ENCODE results near the gene FBN1. TPM values are rescaled to one million over a fixed set of nuclear protein-coding genes. Genes with fewer than 3 reads are reported as not detected.
A peak's percentile ranks its signal among the peaks of the same experiment; 100 is the strongest.

Gene FBN1
- total and polyA plus RNA-seq, 10 of the 15 experiments (the other 5 are each of a cell fraction or from before 2014, with no cell fraction given), result 2.2 to 15.3 (median 7.0) TPM

- no peak for TF ChIP-seq ELK1 (IDR thresholded peaks at IDR 0.05; ENCODE audit: low read depth, low read length)
- TF ChIP-seq SIN3A (IDR thresholded peaks at IDR 0.05; ENCODE audit: low read depth, low read length), result no peak
- TF ChIP-seq IKZF1 (conservative IDR thresholded peaks at IDR 0.05), result 0 out of 2 replicates have a peak, but pooled peaks have one; percentile 27
- no peak for TF ChIP-seq POLR2AphosphoS5 (IDR thresholded peaks at IDR 0.05; ENCODE audit: low read length)
- no peak for TF ChIP-seq KAT2A (conservative IDR thresholded peaks at IDR 0.05; ENCODE audit: control insufficient read depth, low read depth, low read length)
- peak; percentile 25; the same call in 1 of the 2 replicates for TF ChIP-seq FOXM1 (IDR thresholded peaks at IDR 0.05; ENCODE audit: low read depth, low read length)
- TF ChIP-seq SMARCA5 (IDR thresholded peaks at IDR 0.05), result no peak
- TF ChIP-seq, protein P1, sequence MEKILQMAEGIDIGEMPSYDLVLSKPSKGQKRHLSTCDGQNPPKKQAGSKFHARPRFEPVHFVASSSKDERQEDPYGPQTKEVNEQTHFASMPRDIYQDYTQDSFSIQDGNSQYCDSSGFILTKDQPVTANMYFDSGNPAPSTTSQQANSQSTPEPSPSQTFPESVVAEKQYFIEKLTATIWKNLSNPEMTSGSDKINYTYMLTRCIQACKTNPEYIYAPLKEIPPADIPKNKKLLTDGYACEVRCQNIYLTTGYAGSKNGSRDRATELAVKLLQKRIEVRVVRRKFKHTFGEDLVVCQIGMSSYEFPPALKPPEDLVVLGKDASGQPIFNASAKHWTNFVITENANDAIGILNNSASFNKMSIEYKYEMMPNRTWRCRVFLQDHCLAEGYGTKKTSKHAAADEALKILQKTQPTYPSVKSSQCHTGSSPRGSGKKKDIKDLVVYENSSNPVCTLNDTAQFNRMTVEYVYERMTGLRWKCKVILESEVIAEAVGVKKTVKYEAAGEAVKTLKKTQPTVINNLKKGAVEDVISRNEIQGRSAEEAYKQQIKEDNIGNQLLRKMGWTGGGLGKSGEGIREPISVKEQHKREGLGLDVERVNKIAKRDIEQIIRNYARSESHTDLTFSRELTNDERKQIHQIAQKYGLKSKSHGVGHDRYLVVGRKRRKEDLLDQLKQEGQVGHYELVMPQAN (conservative IDR thresholded peaks at IDR 0.05), result no peak
- no peak for TF ChIP-seq NFYA (IDR thresholded peaks at IDR 0.05; ENCODE audit: borderline replicate concordance, low read depth, low read length)
- TF ChIP-seq NBN (IDR thresholded peaks at IDR 0.05), result no peak
- no peak for TF ChIP-seq SMAD5 (IDR thresholded peaks at IDR 0.05; ENCODE audit: low read depth)
- TF ChIP-seq MTA2 (IDR thresholded peaks at IDR 0.05; ENCODE audit: low read depth), result peak; percentile 40; the same call in 1 of the 2 replicates
- no peak for TF ChIP-seq HDGF (IDR thresholded peaks at IDR 0.05)
- no peak for TF ChIP-seq RFX5 (IDR thresholded peaks at IDR 0.05; ENCODE audit: low read depth, low read length)
- TF ChIP-seq MYC (IDR thresholded peaks at IDR 0.05; ENCODE audit: insufficient read depth, insufficient read length, insufficient replicate concordance, low read length, severe bottlenecking), result no peak
- no peak for TF ChIP-seq KDM1A (IDR thresholded peaks at IDR 0.05; ENCODE audit: borderline replicate concordance)
- TF ChIP-seq, protein P2, sequence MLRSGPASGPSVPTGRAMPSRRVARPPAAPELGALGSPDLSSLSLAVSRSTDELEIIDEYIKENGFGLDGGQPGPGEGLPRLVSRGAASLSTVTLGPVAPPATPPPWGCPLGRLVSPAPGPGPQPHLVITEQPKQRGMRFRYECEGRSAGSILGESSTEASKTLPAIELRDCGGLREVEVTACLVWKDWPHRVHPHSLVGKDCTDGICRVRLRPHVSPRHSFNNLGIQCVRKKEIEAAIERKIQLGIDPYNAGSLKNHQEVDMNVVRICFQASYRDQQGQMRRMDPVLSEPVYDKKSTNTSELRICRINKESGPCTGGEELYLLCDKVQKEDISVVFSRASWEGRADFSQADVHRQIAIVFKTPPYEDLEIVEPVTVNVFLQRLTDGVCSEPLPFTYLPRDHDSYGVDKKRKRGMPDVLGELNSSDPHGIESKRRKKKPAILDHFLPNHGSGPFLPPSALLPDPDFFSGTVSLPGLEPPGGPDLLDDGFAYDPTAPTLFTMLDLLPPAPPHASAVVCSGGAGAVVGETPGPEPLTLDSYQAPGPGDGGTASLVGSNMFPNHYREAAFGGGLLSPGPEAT (IDR thresholded peaks at IDR 0.05; ENCODE audit: low read depth), result peak; percentile 68
- peak; percentile 37; the same call in 1 of the 2 replicates for TF ChIP-seq RUNX3 (IDR thresholded peaks at IDR 0.05; ENCODE audit: low read length)
- no peak for TF ChIP-seq MXI1 (IDR thresholded peaks at IDR 0.05; ENCODE audit: low read depth, low read length)
- TF ChIP-seq MYB (IDR thresholded peaks at IDR 0.05; ENCODE audit: borderline replicate concordance, low read depth, low read length), result no peak
- TF ChIP-seq RAD51 (IDR thresholded peaks at IDR 0.05), result no peak
- TF ChIP-seq IKZF2 (IDR thresholded peaks at IDR 0.05), result 0 out of 4 replicates have a peak, but pooled peaks of 1 of the 2 experiments have one; percentile 51
These were observed 242.9 kb downstream of the FBN1 start (continued) for GRCh38 chr15:48402427-48403177.
